ENCODE data around the gene ADAMTS7.
"Not testable (repeated sequence)": the region's sequence is repeated elsewhere in the genome, so short reads cannot be mapped to it uniquely, and the experiment has no call there.

Gene ADAMTS7

GRCh38 chr15:78740904-78741274 lies 70.4 kb downstream of the ADAMTS7 start:
- no peak for DNase-seq (ENCODE audit: insufficient read length)
- TF ChIP-seq POLR2A (IDR thresholded peaks at IDR 0.05; ENCODE audit: low read depth, low read length) (no peak), TAF1 (IDR thresholded peaks at IDR 0.05; ENCODE audit: borderline replicate concordance, low read depth, low read length) (no peak), POLR2AphosphoS5 (IDR thresholded peaks at IDR 0.05; ENCODE audit: low read depth, low read length) (no peak)
- no peak for FAIRE-seq

DNA sequence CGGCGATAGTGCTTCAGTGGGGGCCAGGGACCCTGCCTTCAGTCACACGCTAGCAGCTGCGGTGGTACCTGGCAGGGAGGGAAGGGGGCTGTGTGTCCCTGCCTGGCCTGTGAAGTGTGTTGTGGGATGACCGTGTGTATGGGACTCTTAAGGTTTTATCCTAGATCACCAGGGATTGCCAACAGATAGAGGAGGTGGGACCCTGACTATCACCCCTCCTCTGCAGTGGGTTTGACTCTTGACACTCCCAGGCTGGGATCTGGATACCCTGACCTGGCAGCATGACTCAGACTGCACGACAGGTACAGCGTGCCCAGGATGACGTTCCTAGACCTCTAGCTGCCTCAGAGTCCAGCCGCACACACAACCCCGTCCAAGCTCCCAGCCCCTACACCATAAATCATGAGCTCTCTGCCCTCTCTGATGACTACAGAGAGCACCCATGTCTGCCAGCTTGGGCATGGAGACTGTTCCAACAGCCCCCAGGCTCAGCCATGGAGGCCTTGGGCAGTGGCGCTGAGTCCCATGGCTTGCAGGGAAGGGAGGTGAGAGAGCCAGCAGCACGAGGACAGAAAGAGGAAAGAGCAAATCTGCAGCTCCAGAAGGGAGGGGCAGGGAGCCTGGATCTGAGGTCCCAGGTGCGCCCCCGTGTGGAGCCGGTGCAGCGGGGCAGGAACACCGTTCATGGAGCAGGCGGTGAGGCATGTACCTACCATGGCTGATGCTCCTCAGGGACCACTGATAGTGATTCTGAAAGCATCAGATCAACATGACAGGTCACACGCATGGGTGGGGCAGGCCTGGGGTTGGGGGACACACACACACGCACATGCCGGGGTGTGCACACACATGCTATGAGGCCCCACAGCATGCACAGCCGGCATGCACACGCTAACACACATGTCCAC lies 71.0 kb downstream of the ADAMTS7 start:
- DNase-seq (ENCODE audit: insufficient read length), result no peak
- TF ChIP-seq POLR2AphosphoS5 (IDR thresholded peaks at IDR 0.05; ENCODE audit: low read depth, low read length), result no peak
- no peak for TF ChIP-seq TAF1 (IDR thresholded peaks at IDR 0.05; ENCODE audit: borderline replicate concordance, low read depth, low read length)
- TF ChIP-seq POLR2A (IDR thresholded peaks at IDR 0.05; ENCODE audit: low read depth, low read length), result no peak
- FAIRE-seq, result peak; percentile 76

DNA sequence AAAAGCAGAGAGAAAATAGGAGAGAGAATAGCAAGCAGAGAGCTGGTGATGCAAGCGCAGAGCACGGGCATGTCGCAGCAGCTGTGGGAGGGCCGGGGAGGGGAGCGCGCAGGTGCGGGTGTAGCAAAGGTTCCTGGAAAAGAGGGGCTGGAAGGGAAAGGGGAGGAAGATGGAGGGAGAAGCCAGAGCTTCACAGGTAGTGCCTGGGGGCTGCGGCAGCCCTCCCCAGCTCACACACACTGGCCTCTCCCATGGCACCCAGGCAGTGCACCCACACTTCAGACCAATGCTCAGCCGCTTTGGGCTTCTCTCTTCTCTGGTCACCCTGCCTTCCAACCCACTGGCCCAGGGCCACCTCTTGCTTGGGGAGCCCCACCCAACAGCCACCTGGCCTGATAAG lies 72.1 kb downstream of the ADAMTS7 start:
- TF ChIP-seq POLR2A (IDR thresholded peaks at IDR 0.05; ENCODE audit: low read depth, low read length) (no peak), POLR2AphosphoS5 (IDR thresholded peaks at IDR 0.05; ENCODE audit: low read depth, low read length) (no peak), TAF1 (IDR thresholded peaks at IDR 0.05; ENCODE audit: borderline replicate concordance, low read depth, low read length) (no peak)
- DNase-seq (ENCODE audit: insufficient read length), result no peak
- no peak for FAIRE-seq

GRCh38 chr15:78737931-78738558 lies 73.2 kb downstream of the ADAMTS7 start:
- FAIRE-seq, result peak; percentile 89

DNA sequence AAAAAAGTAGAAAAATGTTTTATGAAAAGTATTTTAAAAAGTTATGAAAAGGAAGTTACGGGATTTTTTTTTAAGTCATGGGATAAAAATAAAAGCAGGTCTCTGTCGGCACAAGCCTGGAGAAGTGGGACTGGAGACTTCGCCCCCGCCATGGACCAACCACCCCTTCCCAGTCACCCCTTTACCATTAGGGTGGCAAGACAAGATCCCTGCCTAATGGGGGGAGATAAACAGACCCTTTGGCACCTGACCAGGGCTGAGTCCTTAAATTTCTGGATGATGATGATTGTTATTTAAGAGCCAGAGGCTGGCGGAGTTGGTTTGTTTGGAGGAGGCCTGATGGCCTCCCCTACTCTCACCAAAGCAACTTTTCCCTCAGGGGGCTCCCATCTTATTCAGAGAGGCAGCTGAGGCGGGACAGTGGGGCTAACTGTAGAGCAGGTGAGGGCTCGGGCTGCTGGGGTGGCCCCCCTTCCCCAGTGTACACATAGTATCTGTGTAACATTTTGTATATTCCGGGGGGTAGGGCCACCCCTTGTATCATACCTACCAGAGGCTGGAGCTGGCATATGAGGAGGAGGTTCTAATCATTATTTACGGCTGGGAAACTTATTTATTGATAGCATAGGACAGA lies 74.0 kb downstream of the ADAMTS7 start:
- FAIRE-seq, result no peak
- no peak for DNase-seq (ENCODE audit: insufficient read length)
- TF ChIP-seq POLR2A (IDR thresholded peaks at IDR 0.05; ENCODE audit: low read depth, low read length), result no peak
- no peak for TF ChIP-seq TAF1 (IDR thresholded peaks at IDR 0.05; ENCODE audit: borderline replicate concordance, low read depth, low read length)
- TF ChIP-seq POLR2AphosphoS5 (IDR thresholded peaks at IDR 0.05; ENCODE audit: low read depth, low read length), result no peak

More at GRCh38 chr15:78737931-78738558, 73.2 kb downstream of the ADAMTS7 start:
- not testable (repeated sequence) for DNase-seq (ENCODE audit: insufficient read length)

GRCh38 chr15:78736286-78736685 lies 75.0 kb downstream of the ADAMTS7 start:
- not testable (repeated sequence) for DNase-seq (ENCODE audit: insufficient read length); FAIRE-seq

- DNase-seq (ENCODE audit: insufficient read length), result no peak
- TF ChIP-seq POLR2A (IDR thresholded peaks at IDR 0.05; ENCODE audit: low read depth, low read length) (no peak), TAF1 (IDR thresholded peaks at IDR 0.05; ENCODE audit: borderline replicate concordance, low read depth, low read length) (no peak), POLR2AphosphoS5 (IDR thresholded peaks at IDR 0.05; ENCODE audit: low read depth, low read length) (no peak)
- no peak for FAIRE-seq
These were observed 76.7 kb downstream of the ADAMTS7 start for GRCh38 chr15:78734451-78735064.

DNA sequence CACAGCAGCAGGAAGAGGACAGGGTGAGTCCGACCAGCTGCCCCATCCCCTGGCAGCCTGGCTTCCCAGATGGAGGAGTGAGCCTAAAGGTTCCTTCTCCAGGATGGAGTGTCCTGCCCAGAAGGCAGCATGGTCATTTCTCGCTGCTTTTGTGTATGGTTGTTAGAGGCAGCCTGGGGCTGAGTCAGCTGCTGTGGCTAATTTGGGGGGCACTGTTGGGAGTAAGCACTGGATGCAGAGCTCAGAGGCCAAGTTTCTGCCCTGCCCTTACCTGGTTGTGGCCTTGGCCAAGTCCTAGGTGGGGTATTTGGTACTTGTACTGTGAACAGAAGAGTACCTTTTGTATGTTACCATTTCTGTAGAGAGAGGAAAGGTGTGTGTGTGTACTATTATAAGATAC lies 78.6 kb downstream of the ADAMTS7 start:
- DNase-seq (ENCODE audit: insufficient read length), result no peak
- TF ChIP-seq TAF1 (IDR thresholded peaks at IDR 0.05; ENCODE audit: borderline replicate concordance, low read depth, low read length), result no peak
- no peak for FAIRE-seq

DNA sequence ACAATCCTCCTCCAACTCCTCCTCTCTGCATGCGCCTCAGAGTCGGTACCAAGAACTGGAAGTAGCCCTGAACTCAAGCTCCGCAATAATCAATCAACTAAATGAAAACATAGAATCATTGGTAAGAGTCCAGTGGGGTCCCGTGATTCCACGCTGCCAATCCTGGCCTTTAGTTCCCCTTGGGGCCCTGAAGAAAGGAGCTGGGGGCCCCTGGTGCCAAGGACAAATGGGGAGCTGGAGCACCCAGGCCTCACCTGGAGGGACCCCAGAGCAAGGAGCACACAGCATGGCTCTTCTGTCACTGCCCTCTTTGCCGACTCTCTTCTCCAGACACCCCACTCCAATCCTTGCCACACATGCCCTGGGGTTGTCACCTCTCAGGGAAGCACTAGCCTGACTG lies 80.3 kb downstream of the ADAMTS7 start:
- DNase-seq (ENCODE audit: insufficient read length) (no peak), FAIRE-seq (no peak)
- TF ChIP-seq TAF1 (IDR thresholded peaks at IDR 0.05; ENCODE audit: borderline replicate concordance, low read depth, low read length) (no peak), POLR2AphosphoS5 (IDR thresholded peaks at IDR 0.05; ENCODE audit: low read depth, low read length) (no peak), POLR2A (IDR thresholded peaks at IDR 0.05; ENCODE audit: low read depth, low read length) (no peak)

- not testable (repeated sequence) for FAIRE-seq; DNase-seq (ENCODE audit: insufficient read length)
These were observed 82.8 kb downstream of the ADAMTS7 start for GRCh38 chr15:78728427-78728826.

DNA sequence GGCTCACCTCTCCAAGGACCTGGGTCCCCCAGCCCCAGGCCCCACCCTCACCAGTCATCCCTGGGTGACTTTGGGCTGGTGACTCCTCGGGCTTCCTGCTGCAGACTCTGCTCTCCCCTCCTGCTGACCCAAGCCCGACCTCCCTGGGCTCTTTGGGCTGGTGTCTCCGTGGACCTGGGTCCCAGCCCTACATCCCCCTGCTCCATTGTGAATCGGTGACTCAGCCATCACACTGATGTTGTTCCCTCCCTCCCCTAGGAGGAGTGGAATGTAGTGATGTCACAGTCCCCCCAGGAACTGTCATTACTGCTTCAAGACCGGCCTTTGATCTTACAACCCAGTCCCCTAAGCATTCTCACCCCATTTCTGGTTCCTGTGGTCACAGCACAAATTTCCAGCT lies 83.7 kb downstream of the ADAMTS7 start:
- DNase-seq (ENCODE audit: insufficient read length) (no peak), FAIRE-seq (no peak)
- TF ChIP-seq POLR2A (IDR thresholded peaks at IDR 0.05; ENCODE audit: low read depth, low read length), result no peak
- no peak for TF ChIP-seq TAF1 (IDR thresholded peaks at IDR 0.05; ENCODE audit: borderline replicate concordance, low read depth, low read length)
- no peak for TF ChIP-seq POLR2AphosphoS5 (IDR thresholded peaks at IDR 0.05; ENCODE audit: low read depth, low read length)
